ENCODE results near the gene LTC4S. TPM values are rescaled to one million over a fixed set of nuclear protein-coding genes. Genes with fewer than 3 reads are reported as not detected.

Gene LTC4S
- polyA plus RNA-seq, 4 donors: 2.1 to 6.6 (median 2.7) TPM

DNA sequence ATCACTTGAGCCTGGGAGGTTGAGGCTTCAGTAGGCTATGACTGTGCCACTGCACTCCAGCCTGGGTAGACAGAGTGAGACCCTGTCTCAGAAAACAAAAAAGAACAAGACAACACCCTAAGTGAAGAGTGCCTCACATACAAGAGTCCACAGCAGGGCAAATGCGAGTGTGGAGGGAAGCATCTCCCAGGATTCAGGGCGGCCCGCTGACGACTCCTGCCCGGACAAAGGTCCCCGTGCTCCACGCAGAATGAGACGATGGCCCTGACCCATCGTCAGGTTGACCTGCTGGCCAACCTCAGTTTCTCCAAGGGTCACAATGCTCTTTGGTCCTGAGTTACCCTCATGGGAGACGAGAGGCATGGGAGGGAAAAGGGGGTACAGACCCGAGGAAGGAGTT lies 46.5 kb downstream of the LTC4S start:
- DNase-seq (ENCODE audit: low read depth in 4 of 4, low spot score in 3 of 4): no peak

GRCh38 chr5:179840766-179841165 lies 47.0 kb downstream of the LTC4S start:
- DNase-seq (ENCODE audit: low read depth in 4 of 4, low spot score in 3 of 4): no peak

DNA sequence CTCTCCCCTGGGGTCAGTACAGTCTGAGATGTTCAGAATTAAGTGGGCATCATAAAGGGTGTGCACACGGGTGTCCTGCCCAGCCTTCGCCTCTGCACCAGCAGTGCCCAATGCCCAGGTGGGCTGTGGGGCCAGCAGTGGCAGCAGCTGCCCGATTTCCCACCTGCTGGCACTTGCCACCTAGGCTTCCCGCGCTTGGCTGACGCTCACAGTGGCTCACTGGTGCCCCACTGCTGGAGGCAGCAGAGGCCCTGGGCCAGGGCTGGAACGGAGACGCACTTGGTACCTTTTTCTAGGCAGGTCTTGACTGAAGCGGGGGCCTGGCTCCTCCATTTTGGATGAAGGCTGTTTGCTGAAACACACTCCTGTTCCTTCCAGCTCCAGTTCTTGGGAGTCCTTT lies 47.8 kb downstream of the LTC4S start:
- DNase-seq (ENCODE audit: low read depth in 4 of 4, low spot score in 3 of 4): no peak

Other genes with a start within 250 kb of the LTC4S start
- 10 to 100 TPM; 69.1 to 81.4 (median 78.7) TPM for gene RUFY1, start 243.4 kb upstream of the LTC4S start, polyA plus RNA-seq (ENCODE audit: insufficient read length in 4 of 4)
- 1,000 to 10,000 TPM in 2 of 4 donors, 100 to 1,000 TPM in 2; 884 to 1,263 (median 1,004) TPM for gene HNRNPH1, start 170.3 kb upstream of the LTC4S start, polyA plus RNA-seq (ENCODE audit: insufficient read length in 4 of 4)
- gene CBY3, start 113.0 kb upstream of the LTC4S start, polyA plus RNA-seq (ENCODE audit: insufficient read length in 4 of 4): under 1 TPM in 3 of 4 donors, not detected in 1; 0.36 to 0.47 (median 0.42) TPM
- gene CANX, start 95.0 kb upstream of the LTC4S start, polyA plus RNA-seq (ENCODE audit: insufficient read length in 4 of 4): 100 to 1,000 TPM; 522 to 659 (median 612) TPM
- 10 to 100 TPM; 41.3 to 44.2 (median 42.5) TPM for gene MAML1, start 61.2 kb upstream of the LTC4S start, polyA plus RNA-seq (ENCODE audit: insufficient read length in 4 of 4)
- 100 to 1,000 TPM; 164 to 206 (median 173) TPM for gene MGAT4B, start 12.9 kb downstream of the LTC4S start, polyA plus RNA-seq (ENCODE audit: insufficient read length in 4 of 4)
- 100 to 1,000 TPM in 3 of 4 donors, 10 to 100 TPM in 1; 97.8 to 133 (median 102) TPM for gene SQSTM1, start 26.9 kb downstream of the LTC4S start, polyA plus RNA-seq (ENCODE audit: insufficient read length in 4 of 4)
- gene MRNIP, start 64.8 kb downstream of the LTC4S start, polyA plus RNA-seq (ENCODE audit: insufficient read length in 4 of 4): 10 to 100 TPM; 29.6 to 36.5 (median 30.9) TPM
- 100 to 1,000 TPM in 2 of 4 donors, 10 to 100 TPM in 2; 95.6 to 112 (median 101) TPM for gene TBC1D9B, start 113.9 kb downstream of the LTC4S start, polyA plus RNA-seq (ENCODE audit: insufficient read length in 4 of 4)